ENCODE results near the gene AIF1. TPM values are rescaled to one million over a fixed set of nuclear protein-coding genes. Genes with fewer than 3 reads are reported as not detected.

AIF1 gene
- total RNA-seq, 3 donors from 2014 or later (not counting 1 experiment from before 2014, with no cell fraction given): 8.7 to 47.0 (median 17.9) TPM

DNA sequence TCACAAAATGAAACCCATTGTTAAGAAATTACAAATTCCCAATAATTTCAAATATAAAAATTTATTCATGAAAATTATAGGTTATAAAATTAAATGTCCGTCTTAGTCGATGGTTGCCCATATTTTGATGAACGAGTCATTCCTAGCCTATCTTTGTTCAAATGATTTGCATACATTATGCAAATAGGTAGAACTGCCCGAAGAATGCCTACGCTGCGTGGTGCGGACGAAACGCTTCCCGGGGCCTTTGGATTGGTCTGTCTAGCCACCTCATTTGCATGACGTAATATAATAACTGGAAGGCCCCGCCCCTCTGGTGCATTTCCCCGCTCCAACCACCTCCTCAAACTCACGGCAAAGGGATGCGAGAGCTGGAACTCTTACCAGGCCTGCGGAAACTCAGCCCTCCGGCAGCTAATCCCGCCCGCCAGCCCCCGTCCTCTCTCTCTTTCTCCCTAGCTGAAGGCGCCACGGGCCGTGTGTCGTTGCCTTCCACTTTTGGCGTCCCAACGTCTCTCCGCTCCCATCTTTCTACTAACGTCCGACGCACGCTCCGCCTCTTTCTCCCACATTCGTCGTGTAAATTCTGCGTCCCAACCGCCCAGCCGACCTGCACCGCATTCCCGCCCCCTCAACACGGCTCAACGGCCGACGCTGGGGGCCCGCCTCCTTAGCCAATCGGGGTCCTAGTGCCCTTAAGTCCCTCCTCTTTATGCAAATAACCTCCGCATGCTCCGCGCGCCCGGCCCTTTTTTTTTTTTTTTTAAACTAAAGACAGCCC is 5.0 kb downstream of the AIF1 start:
- H3K4me1 Mint-ChIP-seq: peaks cover 20 to 25% of the 10 kb centered on the region in 2 donors

DNA sequence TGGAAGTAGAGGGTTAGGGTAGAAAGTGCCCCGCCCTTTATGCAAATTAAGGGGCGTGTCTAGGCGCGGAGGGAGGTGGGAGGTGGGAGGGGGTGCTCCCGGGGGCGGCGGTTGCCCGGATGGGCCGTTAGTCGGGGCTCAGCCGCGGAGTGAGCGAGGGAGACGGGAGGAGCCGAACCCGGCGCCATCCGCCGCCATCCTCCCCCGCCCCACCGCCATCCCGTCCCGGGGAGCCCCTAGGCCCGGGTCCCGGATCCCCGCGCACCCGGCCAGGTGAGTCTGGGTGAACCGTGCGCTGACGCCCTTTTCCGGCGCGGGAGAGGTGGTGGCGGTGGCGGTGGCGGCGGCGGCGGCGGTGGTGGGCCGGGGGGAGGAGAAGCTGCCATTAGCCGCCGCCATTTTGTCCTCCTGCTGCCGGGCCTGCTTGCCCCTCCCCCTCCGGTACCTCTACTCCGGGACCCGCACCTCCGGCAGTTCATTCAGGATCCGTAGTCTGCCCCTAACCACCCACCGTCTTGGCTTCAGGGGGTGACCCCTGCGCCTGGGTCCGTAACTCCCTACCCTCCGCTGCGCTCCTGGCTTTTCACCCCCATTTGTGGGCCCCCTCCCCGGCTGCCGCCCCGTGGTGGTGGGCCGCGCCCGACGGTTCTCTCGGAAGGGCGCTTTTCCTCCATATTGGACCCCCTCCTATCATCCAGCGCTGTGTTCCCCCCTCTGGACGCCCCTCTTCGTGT is 5.7 kb downstream of the AIF1 start, which contains the start of gene PRRC2A:
TSS of gene PRRC2A (plus strand) at position 130 of the 734 bp plus-strand sequence. CDS start 2,075 bp downstream, outside the sequence.
- H3K36me3 Mint-ChIP-seq: peaks cover 1% of the 10 kb centered on the region
- DNase-seq (peak in 1 of 2 donors; percentile 87), ATAC-seq (peak; percentile 27 to 42 (median 31))
- TF ChIP-seq, protein P1, sequence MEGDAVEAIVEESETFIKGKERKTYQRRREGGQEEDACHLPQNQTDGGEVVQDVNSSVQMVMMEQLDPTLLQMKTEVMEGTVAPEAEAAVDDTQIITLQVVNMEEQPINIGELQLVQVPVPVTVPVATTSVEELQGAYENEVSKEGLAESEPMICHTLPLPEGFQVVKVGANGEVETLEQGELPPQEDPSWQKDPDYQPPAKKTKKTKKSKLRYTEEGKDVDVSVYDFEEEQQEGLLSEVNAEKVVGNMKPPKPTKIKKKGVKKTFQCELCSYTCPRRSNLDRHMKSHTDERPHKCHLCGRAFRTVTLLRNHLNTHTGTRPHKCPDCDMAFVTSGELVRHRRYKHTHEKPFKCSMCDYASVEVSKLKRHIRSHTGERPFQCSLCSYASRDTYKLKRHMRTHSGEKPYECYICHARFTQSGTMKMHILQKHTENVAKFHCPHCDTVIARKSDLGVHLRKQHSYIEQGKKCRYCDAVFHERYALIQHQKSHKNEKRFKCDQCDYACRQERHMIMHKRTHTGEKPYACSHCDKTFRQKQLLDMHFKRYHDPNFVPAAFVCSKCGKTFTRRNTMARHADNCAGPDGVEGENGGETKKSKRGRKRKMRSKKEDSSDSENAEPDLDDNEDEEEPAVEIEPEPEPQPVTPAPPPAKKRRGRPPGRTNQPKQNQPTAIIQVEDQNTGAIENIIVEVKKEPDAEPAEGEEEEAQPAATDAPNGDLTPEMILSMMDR (IDR thresholded peaks at IDR 0.05): no peak
- Histone ChIP-seq H3K27ac (ENCODE audit: low read length) (peak within 1 kb of the TSS; percentile 98), H3K9me3 (ENCODE audit: control insufficient read depth, insufficient read depth, low read length) (no peaks in the 10 kb centered on the region), H3K4me1 (ENCODE audit: control insufficient read depth, insufficient read depth, low read length) (peaks cover 22% of the 10 kb centered on the region), H3K36me3 (ENCODE audit: control insufficient read depth, insufficient read depth, low read length) (peaks cover 21% of the 10 kb centered on the region), H3K4me3 (ENCODE audit: low read length) (peak within 1 kb of the TSS; percentile 91), H3K27me3 (ENCODE audit: control insufficient read depth, insufficient read depth, low read length) (no peaks in the 10 kb centered on the region)
- intact Hi-C loops (cut with micrococcal nuclease): loop anchor here (1.0 to 5.0 kb wide), 4 partner anchors 32 to 117 kb away; partner anchors contain the start of genes BAG6, CLIC1 and GPANK1
- WGBS (ENCODE audit: insufficient coverage): under 1% methylated on average over 55 of the region's 67 CpGs
- no peaks in the 10 kb centered on the region for H3K9me3 Mint-ChIP-seq
- peak within 1 kb of the TSS; percentile 92 to 95 for H3K27ac Mint-ChIP-seq
- peak within 1 kb of the TSS; percentile 92 for H3K4me3 Mint-ChIP-seq
- H3K4me1 Mint-ChIP-seq: peaks cover 20 to 25% of the 10 kb centered on the region in 2 donors
- H3K27me3 Mint-ChIP-seq (ENCODE audit: low read depth in 2 of 2): no peaks in the 10 kb centered on the region

More for the DNA sequence above, 5.0 kb downstream of the AIF1 start:
- Histone ChIP-seq H3K27me3 (ENCODE audit: control insufficient read depth, insufficient read depth, low read length) (no peaks in the 10 kb centered on the region), H3K4me3 (ENCODE audit: low read length) (peak overlapping the region; percentile 91), H3K36me3 (ENCODE audit: control insufficient read depth, insufficient read depth, low read length) (peaks cover 14% of the 10 kb centered on the region), H3K27ac (ENCODE audit: low read length) (peak overlapping the region; percentile 98), H3K9me3 (ENCODE audit: control insufficient read depth, insufficient read depth, low read length) (no peaks in the 10 kb centered on the region), H3K4me1 (ENCODE audit: control insufficient read depth, insufficient read depth, low read length) (peaks cover 29% of the 10 kb centered on the region)
- H3K36me3 Mint-ChIP-seq: no peaks in the 10 kb centered on the region
- no peaks in the 10 kb centered on the region for H3K9me3 Mint-ChIP-seq
- TF ChIP-seq, protein P1 (IDR thresholded peaks at IDR 0.05): no peak
- no peaks in the 10 kb centered on the region for H3K27me3 Mint-ChIP-seq (ENCODE audit: low read depth in 2 of 2)
- ATAC-seq (peak; percentile 80 to 94 (median 84)), DNase-seq (peak; percentile 93 to 99)
- WGBS (ENCODE audit: insufficient coverage): under 1% methylated on average over 45 of the region's 50 CpGs
- intact Hi-C loops (cut with micrococcal nuclease): loop anchor here (1.0 to 5.0 kb wide), 4 partner anchors 32 to 117 kb away; partner anchors contain the start of genes BAG6, CLIC1 and GPANK1
- peak overlapping the region; percentile 92 to 95 for H3K27ac Mint-ChIP-seq
- H3K4me3 Mint-ChIP-seq: peak overlapping the region; percentile 92

DNA sequence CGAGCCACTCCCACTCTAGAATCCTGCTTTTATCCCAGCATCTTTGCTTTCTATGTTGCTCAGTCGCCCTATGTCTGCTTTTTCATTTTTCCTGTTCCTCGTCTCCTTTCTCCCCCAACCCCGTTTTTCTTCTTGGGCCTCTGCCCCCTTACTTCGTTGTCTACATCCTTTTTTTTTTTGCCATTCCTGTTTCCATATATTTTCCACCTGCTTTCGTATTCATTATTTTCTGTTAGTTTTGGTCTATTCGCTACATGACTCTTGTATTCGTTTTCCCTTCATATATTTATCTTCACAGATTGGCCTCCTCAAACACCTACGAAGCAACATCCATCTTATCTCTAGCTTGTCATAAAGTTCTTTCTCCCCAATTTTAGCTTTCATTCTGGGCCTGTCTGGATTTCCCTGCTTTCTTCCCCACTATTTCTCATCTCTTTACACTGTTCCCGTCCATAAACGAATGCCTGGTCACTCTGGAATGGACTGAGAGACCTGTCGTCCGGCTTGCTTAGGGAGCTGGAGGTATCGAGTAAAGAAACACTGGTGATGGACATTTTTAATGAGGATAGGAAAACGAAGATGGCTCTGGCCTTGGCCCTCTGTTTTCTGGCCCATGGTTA is 6.4 kb downstream of the AIF1 start:
- H3K36me3 Mint-ChIP-seq: peaks cover 8% of the 10 kb centered on the region
- DNase-seq: no peak

More for the DNA sequence above, 6.4 kb downstream of the AIF1 start:
- Histone ChIP-seq H3K9me3 (ENCODE audit: control insufficient read depth, insufficient read depth, low read length) (no peaks in the 10 kb centered on the region), H3K36me3 (ENCODE audit: control insufficient read depth, insufficient read depth, low read length) (peaks cover 28% of the 10 kb centered on the region), H3K27ac (ENCODE audit: low read length) (peak overlapping the region; percentile 98), H3K4me1 (ENCODE audit: control insufficient read depth, insufficient read depth, low read length) (peaks cover 15% of the 10 kb centered on the region), H3K4me3 (ENCODE audit: low read length) (peak overlapping the region; percentile 91), H3K27me3 (ENCODE audit: control insufficient read depth, insufficient read depth, low read length) (no peaks in the 10 kb centered on the region)
- Mint-ChIP-seq H3K9me3 (no peaks in the 10 kb centered on the region), H3K4me3 (peak overlapping the region; percentile 92), H3K4me1 (peaks cover 20 to 28% of the 10 kb centered on the region in 2 donors), H3K27me3 (ENCODE audit: low read depth in 2 of 2) (no peaks in the 10 kb centered on the region), H3K27ac (peak overlapping the region; percentile 92 to 95)
- no peak for ATAC-seq
- intact Hi-C loops (cut with micrococcal nuclease): loop anchor here (5.0 kb wide), 1 partner anchor 116 kb away; the partner anchor contains the start of gene CLIC1
- TF ChIP-seq, protein P1 (IDR thresholded peaks at IDR 0.05): no peak
- 29% methylated on average over 15 of the region's 15 CpGs for WGBS (ENCODE audit: insufficient coverage)
